MM.1S (cell line): ENCODE measurements around the gene FECH.

Experiments
- DNase-seq: peaks from one replicate; pipeline ENCODE4 v3.0.0-alpha.2; 2015
- H2AFZ ChIP-seq: fragments of 300-600 bp; sonication (generic); 2 replicates; pipeline ENCODE4 v1.6.0; 2016; ENCODE audit warnings: antibody characterized with exemption, low read length
- H3F3A ChIP-seq: fragments of 300-600 bp; sonication (generic); 2 replicates; pipeline ENCODE4 v1.6.1; 2016; ENCODE audit warnings: mild to moderate bottlenecking, antibody characterized with exemption, low read length, moderate library complexity, mixed read lengths; ENCODE audit not compliant: insufficient read depth
- H3K27ac ChIP-seq: fragments of 300-600 bp; sonication (generic); 2 replicates; pipeline ENCODE4 v1.5.1; 2016; ENCODE audit warnings: mild to moderate bottlenecking, low read length
- H3K27me3 ChIP-seq: fragments of 300-600 bp; sonication (generic); replicated peaks from 2 replicates; pipeline ENCODE4 v1.6.0; 2016; ENCODE audit warnings: low read length; ENCODE audit not compliant: insufficient read depth
- H3K36me3 ChIP-seq: fragments of 300-600 bp; sonication (generic); replicated peaks from 2 replicates; pipeline ENCODE4 v1.6.1; 2016; ENCODE audit warnings: mild to moderate bottlenecking, low read length, mixed read lengths; ENCODE audit not compliant: insufficient read depth
- H3K4me1 ChIP-seq: fragments of 300-600 bp; sonication (generic); 2 replicates; pipeline ENCODE4 v1.6.1; 2016; ENCODE audit warnings: low read length, mixed read lengths
- H3K4me2 ChIP-seq: fragments of 300-600 bp; sonication (generic); 2 replicates; pipeline ENCODE4 v1.6.0; 2016; ENCODE audit warnings: low read depth, low read length
- H3K4me3 ChIP-seq: fragments of 300-600 bp; sonication (generic); 2 replicates; pipeline ENCODE4 v1.5.1; 2016; ENCODE audit warnings: low read length, mixed read lengths
- H3K79me2 ChIP-seq: fragments of 300-600 bp; sonication (generic); 2 replicates; pipeline ENCODE4 v1.6.1; 2016; ENCODE audit warnings: mixed run types, low read length, mixed read lengths
- H3K9ac ChIP-seq: fragments of 300-600 bp; sonication (generic); 2 replicates; pipeline ENCODE4 v1.6.1; 2016; ENCODE audit warnings: low read length, mixed read lengths
- H3K9me2 ChIP-seq: fragments of 300-600 bp; sonication (generic); replicated peaks from 2 replicates; pipeline ENCODE4 v1.6.1; 2016; ENCODE audit warnings: mild to moderate bottlenecking, low read length, mixed read lengths; ENCODE audit not compliant: insufficient read depth
- H3K9me3 ChIP-seq: fragments of 300-600 bp; sonication (generic); replicated peaks from 2 replicates; pipeline ENCODE4 v1.6.1; 2016; ENCODE audit warnings: mild to moderate bottlenecking, low read length, mixed read lengths; ENCODE audit not compliant: insufficient read depth
- H4K20me1 ChIP-seq: fragments of 300-600 bp; sonication (generic); 2 replicates; pipeline ENCODE4 v1.6.1; 2016; ENCODE audit warnings: mild to moderate bottlenecking, low read length, moderate library complexity, mixed read lengths; ENCODE audit not compliant: insufficient read depth
- EZH2 ChIP-seq: fragments of 300-600 bp; sonication (generic); optimal IDR thresholded peaks from 2 replicates; pipeline ENCODE3; 2017; ENCODE audit warnings: low read depth, mild to moderate bottlenecking, antibody characterized with exemption, low read length, mixed read lengths
- EZH2phosphoT487 ChIP-seq: fragments of 300-600 bp; sonication (generic); IDR thresholded peaks from 2 replicates; pipeline ENCODE4 v1.6.1; 2018; ENCODE audit warnings: antibody characterized with exemption, low read length
- TF ChIP-seq, protein P1 (sequence below): fragments of 300-600 bp; sonication (generic); IDR thresholded peaks from 2 replicates; pipeline ENCODE4 v1.5.1; 2016; ENCODE audit warnings: antibody characterized with exemption, low read length, mixed read lengths

FECH gene

DNA sequence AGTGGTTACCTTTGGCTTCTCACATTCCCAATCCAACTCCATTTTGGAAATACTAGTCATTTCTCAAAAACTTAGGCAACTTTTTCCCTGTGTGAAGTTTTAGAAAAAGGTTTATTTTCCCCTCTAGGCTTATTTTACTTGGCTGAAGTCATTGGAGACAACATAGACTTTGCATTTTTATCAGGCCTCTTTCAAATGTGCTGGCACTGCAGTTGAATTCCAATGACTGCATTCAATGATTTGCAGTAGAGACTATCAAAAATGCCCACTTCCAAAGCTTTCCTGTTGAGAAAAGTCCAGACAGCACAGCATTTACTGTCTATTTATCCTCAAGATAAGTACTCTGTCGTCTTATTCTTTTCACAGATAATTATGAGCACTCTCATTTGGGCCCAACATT lies 81.3 kb downstream of the FECH start:
- DNase-seq = no peak
- Histone ChIP-seq H3K36me3 (no peaks in the 10 kb centered on the region), H4K20me1 (no peaks in the 10 kb centered on the region), H3K27me3 (no peaks in the 10 kb centered on the region), H2AFZ (no peak overlapping the region), H3K27ac (no peak overlapping the region), H3K4me3 (no peak overlapping the region), H3K79me2 (no peaks in the 10 kb centered on the region), H3F3A (no peaks in the 10 kb centered on the region), H3K9me2 (no peaks in the 10 kb centered on the region), H3K4me1 (no peaks in the 10 kb centered on the region), H3K9ac (no peak overlapping the region), H3K4me2 (no peak overlapping the region), H3K9me3 (no peaks in the 10 kb centered on the region)
- TF ChIP-seq EZH2phosphoT487 = no peak
- TF ChIP-seq, protein P1, sequence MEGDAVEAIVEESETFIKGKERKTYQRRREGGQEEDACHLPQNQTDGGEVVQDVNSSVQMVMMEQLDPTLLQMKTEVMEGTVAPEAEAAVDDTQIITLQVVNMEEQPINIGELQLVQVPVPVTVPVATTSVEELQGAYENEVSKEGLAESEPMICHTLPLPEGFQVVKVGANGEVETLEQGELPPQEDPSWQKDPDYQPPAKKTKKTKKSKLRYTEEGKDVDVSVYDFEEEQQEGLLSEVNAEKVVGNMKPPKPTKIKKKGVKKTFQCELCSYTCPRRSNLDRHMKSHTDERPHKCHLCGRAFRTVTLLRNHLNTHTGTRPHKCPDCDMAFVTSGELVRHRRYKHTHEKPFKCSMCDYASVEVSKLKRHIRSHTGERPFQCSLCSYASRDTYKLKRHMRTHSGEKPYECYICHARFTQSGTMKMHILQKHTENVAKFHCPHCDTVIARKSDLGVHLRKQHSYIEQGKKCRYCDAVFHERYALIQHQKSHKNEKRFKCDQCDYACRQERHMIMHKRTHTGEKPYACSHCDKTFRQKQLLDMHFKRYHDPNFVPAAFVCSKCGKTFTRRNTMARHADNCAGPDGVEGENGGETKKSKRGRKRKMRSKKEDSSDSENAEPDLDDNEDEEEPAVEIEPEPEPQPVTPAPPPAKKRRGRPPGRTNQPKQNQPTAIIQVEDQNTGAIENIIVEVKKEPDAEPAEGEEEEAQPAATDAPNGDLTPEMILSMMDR = no peak
- no peak for TF ChIP-seq EZH2

DNA sequence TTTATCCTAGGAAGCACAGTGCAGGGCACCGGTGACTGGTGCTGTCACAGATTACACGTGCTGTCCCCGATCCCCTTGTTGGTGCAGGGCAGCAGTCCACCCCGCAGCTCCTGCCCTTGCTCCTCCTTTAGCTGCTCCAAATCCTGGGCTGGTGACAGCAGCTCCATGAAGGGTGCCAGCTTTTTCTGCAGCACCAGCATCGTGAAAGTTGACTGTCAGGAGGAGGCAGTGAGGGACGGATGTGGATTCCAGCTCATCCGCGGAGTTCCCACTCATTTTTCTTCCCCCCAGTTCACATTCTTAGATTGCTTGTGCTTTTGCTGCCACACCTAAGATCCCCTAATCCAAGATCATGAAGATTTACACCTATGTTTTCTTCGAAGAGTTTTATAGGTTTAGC lies 83.9 kb downstream of the FECH start:
- no peaks in the 10 kb centered on the region for H3K79me2 ChIP-seq
- H3K27ac ChIP-seq = no peak overlapping the region
- no peaks in the 10 kb centered on the region for H3F3A ChIP-seq
- no peaks in the 10 kb centered on the region for H3K4me1 ChIP-seq
- no peaks in the 10 kb centered on the region for H4K20me1 ChIP-seq
- H3K9me2 ChIP-seq = no peaks in the 10 kb centered on the region
- DNase-seq = no peak
- TF ChIP-seq EZH2 = no peak
- no peak for TF ChIP-seq EZH2phosphoT487
- TF ChIP-seq, protein P1 = no peak
- H3K36me3 ChIP-seq = no peaks in the 10 kb centered on the region
- no peaks in the 10 kb centered on the region for H3K27me3 ChIP-seq
- H3K9me3 ChIP-seq = no peaks in the 10 kb centered on the region
- H3K4me3 ChIP-seq = no peak overlapping the region
- no peak overlapping the region for H3K4me2 ChIP-seq
- no peak overlapping the region for H3K9ac ChIP-seq
- H2AFZ ChIP-seq = no peak overlapping the region

DNA sequence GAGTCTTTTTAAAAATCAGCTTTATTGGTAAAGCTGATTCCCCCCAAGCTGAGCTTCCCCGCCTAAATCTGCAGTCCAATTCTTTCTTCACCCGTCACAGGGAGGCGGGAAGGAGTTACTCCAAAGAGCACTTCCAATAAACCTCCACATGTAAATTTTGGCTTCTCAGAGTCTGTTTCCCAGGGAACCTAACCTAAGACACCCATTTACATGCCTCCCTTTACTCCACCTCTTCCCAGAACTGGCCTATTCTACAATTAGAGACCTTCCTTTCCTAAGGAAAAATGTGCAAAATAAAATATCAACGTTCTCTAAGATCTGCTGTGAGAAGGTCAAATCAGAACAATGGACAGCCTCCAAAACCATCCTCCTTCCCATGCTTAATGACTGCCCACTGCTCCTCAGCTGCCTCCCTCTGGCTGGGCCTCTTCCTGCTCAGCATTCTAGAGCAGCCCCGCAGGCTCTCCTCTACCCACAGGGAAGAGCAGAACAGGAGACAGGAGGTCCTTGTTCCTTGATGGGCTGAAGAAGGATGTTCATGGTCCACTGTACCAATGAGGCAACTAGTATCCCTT lies 87.7 kb downstream of the FECH start:
- Histone ChIP-seq H3K36me3 (no peaks in the 10 kb centered on the region), H3K4me2 (no peak overlapping the region), H3K9me3 (no peaks in the 10 kb centered on the region), H4K20me1 (no peaks in the 10 kb centered on the region), H3K4me1 (no peaks in the 10 kb centered on the region), H3K27me3 (no peaks in the 10 kb centered on the region), H3K27ac (no peak overlapping the region), H3F3A (no peaks in the 10 kb centered on the region), H3K79me2 (no peaks in the 10 kb centered on the region), H2AFZ (no peak overlapping the region), H3K4me3 (no peak overlapping the region), H3K9me2 (no peaks in the 10 kb centered on the region), H3K9ac (no peak overlapping the region)
- DNase-seq = no peak
- TF ChIP-seq EZH2phosphoT487 (no peak), EZH2 (no peak)
- TF ChIP-seq, protein P1 = no peak
